ENCODE measurements around the gene TUBB8.

GRCh38 chr10:83930-84530 lies 34.9 kb upstream of the TUBB8 start:
- TF ChIP-seq, protein P1, sequence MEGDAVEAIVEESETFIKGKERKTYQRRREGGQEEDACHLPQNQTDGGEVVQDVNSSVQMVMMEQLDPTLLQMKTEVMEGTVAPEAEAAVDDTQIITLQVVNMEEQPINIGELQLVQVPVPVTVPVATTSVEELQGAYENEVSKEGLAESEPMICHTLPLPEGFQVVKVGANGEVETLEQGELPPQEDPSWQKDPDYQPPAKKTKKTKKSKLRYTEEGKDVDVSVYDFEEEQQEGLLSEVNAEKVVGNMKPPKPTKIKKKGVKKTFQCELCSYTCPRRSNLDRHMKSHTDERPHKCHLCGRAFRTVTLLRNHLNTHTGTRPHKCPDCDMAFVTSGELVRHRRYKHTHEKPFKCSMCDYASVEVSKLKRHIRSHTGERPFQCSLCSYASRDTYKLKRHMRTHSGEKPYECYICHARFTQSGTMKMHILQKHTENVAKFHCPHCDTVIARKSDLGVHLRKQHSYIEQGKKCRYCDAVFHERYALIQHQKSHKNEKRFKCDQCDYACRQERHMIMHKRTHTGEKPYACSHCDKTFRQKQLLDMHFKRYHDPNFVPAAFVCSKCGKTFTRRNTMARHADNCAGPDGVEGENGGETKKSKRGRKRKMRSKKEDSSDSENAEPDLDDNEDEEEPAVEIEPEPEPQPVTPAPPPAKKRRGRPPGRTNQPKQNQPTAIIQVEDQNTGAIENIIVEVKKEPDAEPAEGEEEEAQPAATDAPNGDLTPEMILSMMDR (IDR thresholded peaks at IDR 0.05): no peak
- no peak for TF ChIP-seq POLR2A (IDR thresholded peaks at IDR 0.05)
- TF ChIP-seq EP300 (IDR thresholded peaks at IDR 0.05): no peak
- no peak for TF ChIP-seq POLR2AphosphoS5 (IDR thresholded peaks at IDR 0.05)

All from stomach (tissue), 4 donors.